Stimulated activated CD4-positive, alpha-beta T cell treated with anti-CD3 and anti-CD28 coated beads, Interleukin-12 subunit alpha, Interleukin-12 subunit beta, amount 100 ng/mL, for 4 hours (primary cell): ENCODE measurements around the gene HDGF.
"Not testable (repeated sequence)": the region's sequence is repeated elsewhere in the genome, so short reads cannot be mapped to it uniquely, and the experiment has no call there.

Experiments
- DNase-seq: peaks from one replicate; pipeline ENCODE4 v3.0.0-alpha.2; 2020

The HDGF gene

DNA sequence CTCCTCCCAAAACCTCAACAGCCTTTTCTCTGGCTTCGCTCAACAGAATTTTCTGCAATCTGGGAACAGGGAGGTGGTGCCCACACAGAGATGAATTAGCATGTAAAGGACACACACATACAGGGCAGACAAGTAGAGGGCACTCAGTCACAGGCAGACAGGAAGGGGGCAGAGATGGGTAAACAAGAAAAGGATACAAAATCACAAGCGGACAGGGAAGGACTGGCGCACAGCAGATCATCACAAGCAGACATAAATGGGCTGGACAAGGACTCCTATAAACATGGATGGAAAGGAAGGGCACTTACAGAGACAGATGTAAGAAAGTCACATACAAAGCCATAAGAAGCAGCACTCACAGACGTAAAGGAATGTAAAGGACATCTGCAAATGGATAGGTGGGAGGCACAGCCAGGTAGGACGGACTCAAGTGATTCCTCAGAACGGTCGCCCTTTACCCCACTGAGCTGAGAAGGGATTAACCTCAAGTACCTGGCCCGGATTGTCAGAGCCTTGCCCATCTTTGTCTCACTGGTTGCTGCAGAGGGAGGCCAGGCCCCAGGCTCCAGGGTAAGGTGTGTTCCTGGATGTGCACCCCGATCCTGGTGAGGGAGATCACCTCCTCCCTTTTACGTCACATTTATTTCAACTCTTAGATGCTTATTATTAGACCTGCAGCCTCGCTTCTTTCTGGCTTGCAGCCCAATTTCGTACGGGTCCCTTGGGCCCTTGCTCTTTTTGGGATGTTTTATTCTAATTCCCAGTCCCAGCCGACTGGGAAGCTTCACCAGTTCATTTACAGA is 15.0 kb upstream of the HDGF start:
- DNase-seq = no peak

DNA sequence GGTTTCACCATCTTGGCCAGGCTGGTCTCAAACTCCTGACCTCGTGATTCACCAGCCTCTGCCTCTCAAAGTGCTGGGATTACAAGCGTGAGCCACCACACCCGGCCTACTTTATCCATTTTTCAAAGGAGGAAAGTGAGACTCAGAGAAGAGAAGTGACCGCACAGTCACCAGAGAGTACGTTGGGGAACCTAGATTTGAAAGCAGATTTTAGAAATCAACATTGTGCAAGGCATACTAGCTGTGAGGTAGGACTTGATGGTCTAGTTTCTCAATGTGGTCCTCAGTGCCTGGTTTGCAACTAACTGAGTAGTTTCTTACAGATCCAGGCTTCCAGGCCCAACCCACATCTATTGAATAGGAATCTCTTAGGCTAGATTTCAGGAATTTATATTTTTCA is 14.2 kb upstream of the HDGF start:
- no peak for DNase-seq

DNA sequence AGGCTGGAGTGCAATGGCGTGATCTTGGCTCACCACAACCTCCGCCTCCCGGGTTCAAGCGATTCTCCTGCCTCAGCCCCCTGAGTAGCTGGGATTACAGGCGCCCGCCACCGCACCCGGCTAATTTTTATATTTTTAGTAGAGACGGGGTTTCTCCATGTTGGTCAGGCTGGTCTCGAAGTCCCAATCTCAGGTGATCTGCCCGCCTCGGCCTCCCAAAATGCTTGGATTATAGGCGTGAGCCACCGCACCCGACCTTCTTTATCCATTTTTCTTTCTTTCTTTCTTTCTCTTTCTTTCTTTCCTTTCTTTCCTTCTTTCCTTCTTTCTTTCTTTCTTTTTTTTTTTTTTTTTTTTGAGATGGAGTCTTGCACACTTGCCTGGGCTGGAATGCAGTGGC is 13.7 kb upstream of the HDGF start:
- DNase-seq = not testable (repeated sequence)

DNA sequence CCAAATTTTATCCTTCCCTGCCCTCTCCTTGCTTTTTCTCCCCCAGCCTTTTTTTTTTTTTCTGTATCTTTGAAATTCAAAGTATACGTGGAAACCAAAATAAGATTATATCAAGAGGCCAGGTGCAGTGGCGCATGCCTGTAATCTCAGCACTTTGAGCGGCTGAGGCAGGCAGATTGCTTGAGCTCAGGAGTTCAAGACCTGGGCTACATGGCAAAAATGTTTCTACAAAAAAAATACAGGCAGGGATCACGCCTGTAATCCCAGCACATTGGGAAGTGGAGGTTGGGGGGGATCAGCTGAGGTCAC is 9.3 kb upstream of the HDGF start:
- DNase-seq = no peak

DNA sequence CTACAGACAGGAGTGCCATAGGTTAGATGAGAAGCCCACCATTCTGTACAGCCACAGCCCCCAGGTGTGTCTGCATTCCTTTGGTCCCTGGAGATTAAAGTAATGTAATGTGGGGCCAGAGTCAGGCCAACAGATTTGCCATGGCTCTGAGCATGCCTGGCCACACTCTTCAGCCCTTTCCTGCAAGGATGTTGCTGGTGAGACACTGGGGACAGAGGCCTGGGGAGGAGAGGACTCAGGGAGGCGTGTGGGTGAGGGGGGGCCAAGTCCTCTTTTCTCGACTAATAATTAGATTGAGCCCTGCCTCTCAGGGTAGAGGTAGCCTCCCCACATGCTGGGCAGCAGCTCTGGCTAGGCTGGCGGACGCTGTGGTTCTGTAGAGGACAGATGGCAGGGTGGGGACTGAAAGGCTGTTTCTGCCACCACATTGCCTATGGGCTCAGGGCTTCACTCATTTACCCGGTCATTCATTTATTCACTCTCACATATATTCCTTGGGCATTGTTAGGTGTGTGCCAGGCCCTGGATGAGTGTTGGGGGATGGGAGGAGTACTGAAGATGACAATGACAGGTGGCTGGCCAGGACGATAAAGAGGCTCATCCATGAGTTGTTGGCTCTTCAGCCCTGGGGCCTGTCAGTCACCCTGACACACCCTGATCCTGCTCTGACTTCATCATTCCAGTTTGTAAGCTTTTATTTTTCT is 8.8 kb upstream of the HDGF start:
- DNase-seq = no peak

DNA sequence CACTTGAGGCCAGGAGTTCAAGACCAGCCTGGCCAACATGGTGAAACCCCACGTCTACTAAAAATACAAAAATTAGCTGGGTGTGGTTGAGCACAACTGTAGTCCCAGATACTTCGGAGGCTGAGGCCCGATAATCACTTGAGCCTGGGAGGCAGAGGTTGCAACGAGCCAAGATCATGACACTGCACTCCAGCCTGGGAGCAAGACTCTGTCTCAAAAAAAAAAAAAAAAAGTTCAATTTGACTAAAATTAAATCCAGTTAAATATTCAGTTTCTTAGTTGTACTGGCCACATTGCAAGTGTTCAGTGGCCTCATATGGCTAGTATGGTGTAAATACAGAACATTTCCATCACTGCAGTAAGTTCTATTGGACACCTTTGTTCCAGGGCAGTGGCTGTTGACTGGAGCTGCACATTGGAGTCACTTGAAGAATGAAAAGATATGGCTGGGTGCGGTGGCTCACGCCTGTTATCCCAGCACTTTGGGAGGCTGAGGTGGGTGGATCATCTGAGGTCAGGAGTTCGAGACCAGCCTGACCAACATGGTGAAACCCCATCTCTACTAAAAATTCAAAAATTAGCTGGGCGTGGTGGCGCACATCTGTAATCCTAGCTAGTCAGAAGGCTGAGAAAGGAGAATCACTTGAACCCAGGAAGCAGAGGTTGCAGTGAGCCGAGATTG is 6.2 kb upstream of the HDGF start:
- DNase-seq = not testable (repeated sequence)

DNA sequence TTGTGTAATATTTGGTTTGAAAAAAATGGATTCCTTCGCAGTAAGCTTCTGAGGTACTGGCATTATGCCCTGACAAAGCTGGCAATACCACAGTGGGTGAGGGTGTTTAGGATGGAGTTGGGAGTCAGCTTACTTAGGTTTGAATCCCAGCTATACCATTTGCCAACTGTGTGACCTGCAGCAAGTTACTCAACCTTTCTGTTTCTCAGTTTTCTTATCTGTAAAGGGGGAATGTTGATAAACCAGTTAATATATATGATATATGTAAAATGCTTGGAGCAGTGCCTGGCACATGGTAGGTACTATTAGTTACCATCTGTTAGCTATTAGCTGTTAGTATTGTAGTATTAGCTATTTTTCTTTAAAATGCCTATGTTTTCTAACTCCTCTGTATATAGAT is 4.9 kb upstream of the HDGF start:
- DNase-seq = no peak

DNA sequence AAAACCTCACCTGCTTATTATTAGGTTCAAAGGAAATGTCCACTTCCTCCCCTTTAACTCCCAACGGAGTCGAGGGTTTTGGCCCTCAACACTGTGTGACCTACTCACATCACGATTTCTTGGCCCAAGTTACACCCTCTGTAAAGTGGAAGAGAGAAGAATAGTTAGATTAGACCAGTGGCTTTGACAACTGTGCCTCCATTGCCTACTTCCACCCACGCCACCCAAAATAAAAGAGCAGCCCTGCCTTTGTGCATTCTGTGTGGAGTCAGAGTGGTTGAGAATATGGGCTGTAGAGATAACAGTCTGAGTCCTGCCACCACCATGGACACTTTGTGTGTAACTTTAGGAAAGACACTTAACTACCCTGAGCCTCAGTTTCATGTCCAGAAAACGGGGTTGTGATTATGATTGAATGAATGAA is 4.1 kb upstream of the HDGF start:
- no peak for DNase-seq

DNA sequence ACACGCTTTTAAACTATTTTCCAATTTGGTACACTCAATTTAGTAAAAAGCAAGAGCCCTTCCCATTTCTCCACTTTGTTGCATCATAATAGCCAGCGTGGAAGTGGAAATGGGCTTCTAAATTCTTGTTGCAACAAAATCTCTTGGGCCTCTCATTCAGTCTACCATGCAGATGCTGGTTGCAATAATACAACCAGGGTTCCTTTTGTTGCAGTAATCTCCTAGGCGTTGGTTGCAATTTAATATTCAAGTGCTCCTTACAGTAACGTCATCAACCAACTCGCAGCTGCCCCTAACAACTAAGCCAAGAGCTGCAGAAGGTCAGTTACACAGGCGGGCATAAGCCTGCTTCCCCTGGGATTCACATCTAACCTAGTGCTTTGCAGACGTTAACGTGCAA is 2.7 kb upstream of the HDGF start:
- no peak for DNase-seq

DNA sequence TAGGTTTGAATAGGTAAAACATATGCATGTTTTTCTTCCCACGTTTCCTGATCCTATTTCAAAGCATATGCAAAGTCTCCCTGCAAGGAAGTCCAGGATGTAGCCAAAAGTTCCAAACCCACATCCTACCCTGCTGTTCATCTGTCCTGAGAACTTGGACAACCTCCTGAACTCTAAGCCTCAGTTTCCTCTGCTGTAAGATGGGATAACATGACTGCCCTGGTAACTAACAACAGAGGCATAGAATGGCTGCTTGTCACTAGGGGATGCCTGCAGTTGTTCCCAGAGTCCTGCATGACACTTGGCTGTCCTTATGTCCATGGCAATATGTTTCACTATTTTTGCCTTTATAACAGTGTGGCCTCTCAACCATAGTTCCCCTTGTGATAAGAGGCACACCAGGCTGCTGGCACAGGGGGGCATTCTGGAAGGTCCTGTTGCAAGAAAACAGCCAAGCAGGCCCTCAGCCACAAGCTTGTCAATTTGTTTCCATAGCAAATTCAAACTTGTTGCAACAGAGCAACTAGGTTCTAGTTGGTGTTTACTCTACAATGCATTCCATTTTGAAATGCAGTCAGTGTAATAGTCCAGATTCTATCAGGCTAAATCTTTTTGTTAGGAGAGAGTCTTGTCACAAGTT is 1.5 kb upstream of the HDGF start:
- no peak for DNase-seq

DNA sequence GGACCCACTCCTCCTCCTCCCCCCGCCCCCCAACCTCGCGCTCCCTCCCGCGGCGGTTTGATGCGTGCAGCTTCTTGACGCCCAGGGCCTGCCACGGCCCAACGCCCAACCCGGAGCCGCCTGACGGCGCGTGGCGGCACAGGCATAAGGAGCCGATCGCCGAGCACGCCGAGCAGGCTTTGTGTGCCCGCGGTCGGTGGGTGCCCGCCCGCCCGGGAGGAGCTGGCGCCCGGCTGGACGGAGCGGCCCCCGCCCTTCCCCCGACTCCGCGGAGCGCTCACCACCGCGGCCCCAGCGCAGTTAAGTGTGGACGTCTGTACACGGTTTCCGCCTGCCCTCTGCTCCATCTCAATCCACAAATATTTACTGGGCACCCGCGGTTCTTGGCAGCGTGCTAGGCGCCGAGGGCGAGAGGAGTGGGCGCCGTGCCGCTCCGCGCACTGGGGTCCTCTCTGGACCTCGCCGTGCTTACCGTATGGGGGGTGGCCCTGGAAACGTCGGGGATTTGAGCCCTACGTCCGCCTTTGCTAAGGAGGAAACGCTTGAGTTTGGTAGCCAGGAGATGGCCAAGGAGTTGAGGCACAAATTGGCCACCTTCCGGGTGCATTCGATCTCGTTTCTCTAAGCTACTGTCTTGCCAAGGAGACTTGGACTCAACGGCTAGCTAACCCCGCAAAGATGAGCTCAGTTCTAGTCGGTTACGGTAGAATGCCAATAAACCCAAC is 444 bp upstream of the HDGF start:
- peak; percentile 97 for DNase-seq

DNA sequence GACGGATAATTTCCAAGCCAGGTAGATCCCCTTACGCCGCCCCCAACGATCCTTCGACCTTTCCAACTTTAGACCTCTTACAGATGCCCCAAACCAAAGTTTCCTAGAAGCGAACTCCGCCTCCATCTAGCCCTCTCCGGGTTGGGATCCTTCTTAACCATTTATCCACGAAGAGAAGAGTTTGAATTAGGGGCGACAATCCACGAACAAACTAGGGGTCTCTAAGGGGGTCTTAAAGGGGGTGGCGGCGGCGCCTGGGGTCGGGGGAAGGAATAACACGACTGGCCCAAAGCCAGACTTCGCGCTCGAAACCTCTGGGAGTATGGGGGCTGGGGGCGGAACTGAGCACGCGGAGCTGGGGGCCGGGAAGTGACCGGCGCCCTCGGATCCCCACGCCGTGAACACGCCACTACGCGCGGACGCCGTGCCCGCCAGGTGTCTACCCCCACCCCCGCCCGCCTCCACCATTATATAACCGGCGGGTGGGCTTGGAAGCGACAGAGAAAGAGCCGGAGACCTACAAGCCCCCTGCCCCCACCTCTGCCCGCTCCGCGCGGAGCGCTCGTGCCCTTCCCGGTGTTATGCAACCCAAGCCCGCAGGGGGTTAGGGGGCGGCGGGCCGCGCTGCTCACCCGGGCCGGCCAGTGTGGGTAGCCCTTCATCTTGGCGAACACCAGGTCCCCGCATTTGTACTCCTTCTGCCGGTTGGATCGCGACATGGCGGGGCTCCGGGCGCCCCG is 594 bp downstream of the HDGF start:
- peak; percentile 38 for DNase-seq

DNA sequence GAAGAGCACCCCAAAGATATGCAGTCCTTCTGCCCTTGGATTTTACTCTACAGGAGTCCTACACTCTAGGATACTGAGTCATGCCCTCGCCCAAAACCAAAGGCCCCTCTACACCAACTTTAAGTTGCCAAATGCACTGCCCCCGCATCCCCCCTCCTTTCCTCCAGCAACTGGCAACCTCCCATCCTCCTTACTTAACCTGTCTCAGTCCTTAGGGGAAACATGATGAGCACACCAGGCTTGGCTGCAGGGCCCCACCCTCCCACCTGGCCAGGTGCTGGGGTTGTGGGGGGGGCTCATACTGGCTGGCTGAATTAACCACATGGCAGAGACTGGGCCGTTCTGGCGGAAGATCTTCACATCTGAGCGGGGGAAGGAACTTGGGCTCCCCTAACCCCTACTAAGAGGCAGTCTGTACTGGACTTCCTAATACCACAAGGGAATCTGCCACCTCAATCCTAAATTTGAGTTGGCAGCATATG is 1.2 kb downstream of the HDGF start:
- peak; percentile 50 for DNase-seq

DNA sequence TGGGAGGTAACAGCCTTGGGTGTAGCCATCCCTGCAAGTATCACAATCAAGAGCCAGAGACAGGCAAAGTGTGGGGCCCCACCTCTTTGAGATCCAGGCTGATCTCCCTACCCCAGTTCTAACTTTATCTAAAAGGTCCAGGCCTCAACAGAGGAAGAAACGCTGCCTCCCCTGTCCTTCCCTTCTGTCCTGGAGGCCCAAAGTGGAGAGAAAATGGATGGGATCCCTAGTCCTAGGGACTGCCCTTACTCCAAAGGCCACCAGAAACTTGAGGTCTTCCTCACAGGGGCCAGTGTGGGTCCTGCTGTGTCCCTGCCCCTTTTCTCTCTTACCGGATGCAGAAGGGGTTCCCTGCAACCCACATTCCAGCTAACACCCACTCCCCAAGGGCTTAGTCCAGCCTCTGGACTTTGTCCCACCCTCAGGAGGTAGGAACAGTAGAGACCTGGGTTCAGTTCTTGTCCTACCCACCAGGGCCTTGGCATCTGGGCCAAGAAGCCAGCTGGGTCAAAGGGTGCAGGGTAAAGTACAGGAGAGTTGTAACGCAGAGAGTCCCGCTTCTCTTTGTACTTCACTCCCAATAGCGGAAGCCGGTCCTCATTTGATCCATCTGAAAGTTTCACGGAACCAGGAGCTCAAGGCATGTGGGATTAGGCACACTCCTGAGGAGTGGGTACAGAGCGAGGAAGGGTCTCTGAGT is 1.9 kb downstream of the HDGF start:
- DNase-seq = no peak

DNA sequence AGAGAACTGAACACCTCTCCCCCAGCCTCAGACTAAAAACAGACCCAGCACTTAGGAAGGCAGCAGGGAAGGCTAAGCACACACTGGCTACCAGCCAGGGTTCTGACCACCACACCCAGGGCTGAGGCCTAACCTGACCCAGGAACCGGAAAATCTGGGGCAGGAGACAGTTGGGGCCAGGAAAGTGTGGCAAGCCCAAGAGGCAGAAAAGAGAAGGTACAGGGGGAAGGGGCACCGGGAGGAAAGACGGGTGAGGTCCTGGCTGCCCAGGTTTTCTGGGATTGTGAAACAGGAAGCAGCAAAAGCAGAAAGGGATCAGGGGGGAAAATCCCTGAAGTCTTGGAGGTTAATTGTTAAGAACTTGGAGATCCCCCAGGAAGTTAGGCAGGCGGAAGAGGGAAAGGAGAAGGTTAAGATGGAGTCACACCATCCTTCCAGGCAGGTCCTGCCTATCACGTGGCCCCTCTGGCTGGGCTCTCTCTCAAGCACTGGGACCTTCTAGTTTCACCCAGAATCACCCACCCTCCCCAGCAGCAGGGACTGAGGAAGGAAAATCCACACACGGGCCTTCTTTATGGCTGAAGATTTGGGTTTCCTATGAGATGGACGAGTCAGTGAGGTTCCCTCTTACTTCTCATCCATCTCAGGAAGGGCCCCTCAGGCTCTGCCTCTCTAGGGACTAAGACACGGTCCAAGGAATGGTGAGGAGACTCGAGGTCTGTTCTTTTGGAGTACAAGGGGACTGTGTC is 2.6 kb downstream of the HDGF start:
- DNase-seq = no peak

DNA sequence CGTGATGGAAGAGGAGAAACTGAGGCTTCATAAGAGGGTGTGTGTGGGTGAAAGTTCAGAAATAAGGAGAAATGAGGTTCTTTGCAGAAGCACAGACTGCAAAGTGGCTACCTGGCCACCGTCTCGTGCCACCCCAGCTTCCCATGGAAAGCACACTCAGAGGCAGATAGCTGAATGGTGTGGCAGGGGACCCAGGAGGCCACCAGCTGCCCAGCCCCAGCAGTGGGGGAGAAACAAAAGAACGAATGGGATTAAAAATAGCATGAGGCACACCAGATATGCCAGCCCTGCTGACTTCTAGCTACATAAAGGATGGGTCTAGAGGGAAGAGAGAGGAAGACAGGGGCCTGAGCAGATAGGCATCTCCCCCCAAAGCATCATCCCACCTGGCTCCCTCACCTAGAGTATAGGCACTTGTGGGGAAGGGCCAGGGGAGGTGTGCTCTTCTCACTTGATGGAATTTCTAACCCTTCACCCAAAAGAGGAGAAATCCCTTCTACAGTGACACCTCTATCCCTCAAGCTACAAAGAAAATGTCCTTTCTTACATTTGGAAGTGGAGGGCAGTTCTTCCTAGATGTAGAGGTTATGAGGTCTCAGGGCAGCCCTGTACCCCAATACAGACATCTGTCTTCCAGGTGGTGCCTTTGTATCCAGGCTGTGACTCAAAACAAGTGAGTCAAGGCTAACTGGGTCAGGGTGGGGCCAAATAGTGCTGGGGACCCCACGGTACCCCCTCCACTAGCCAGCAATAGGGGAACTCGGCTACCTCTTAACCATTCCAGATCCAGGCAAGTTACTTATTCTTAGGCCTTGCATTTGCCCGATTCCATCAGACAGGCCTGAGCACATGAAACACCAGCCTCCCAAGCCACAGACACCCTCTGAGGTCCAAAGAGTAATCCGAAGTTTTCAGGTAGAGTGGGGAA is 3.5 kb downstream of the HDGF start:
- no peak for DNase-seq

DNA sequence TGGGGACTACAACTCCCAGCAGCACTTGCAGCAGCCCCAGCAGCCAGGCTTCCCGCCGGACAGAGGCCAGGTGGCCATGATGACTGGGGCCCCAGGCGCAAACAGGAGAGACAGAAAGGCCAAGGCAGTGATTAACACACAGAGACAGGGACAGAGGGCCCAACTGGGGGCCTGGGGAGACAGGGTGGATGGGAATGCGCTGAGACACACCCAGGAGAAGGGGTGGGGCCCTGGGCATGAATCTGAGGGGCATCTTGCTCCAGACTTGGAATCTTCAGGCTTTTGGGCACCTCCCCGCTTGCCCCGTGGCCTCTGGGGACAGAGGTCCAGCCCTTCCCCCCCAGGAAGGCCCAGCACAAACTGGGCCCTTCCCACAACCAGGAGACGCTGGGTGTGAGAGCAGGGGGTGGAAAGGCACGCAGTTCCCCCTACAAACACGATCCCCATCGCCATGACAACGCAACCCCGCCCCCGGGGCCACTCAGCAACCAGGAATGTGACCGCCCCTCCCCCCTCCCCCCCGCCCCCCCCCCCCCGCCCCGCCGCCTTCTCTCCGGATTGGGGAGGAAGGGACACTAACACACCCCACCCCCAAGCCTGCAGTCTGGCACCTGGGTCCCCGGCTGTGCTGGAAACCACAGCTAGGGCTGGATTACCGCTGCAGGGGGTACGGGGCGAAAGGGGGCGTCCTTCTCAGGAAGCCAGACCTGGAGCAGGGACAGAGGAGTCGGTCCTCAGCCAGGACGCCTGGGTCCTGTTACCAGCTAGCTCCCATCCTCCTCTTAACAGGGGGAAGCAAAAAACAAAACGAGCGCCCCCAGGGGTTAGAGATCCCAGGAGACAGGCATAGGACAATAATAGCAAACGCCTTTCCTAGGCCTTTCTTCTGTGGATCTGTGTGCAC is 4.5 kb downstream of the HDGF start:
- DNase-seq = peak; percentile 41

DNA sequence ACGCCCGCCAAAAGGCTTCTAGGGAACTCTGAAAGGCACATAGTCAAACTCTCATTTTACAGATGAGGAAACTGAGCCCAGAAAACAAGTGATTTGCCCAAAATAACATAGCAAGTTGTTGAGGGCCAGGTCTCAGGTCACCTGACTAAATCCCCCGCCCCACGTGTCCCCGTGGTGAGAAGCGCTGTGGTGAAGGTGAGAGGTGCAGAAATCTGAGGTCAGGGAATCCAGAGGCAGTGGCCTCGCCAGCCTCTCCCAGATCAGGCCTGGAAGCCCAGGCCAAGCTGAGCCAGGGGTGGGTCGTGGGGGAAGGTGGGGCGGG is 5.1 kb downstream of the HDGF start:
- no peak for DNase-seq

DNA sequence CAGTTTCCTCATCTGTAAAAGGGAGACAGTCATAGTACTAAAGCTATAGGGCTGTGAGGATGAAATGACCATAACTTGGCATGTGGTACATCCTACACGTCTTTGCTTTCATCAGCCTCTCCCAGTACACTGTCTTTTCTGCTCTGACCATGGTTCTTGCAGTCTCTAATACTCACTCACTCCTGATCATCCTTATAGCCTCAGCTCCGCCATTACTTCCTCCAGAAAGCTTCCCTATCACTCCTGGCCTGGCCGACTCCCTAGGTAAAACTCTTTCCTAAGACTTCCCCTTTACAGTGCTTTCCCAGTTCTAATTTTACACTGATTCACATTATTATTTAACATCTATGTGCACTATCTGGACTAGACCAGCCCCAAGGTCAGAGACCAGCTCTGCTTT is 5.6 kb downstream of the HDGF start:
- DNase-seq = no peak
